PFSK-1 (cell line): ENCODE results near the gene POMC.

Experiments used
- POLR2AphosphoS5 ChIP-seq: IDR thresholded peaks from 2 replicates; pipeline ENCODE4 v1.6.1; 2012; ENCODE audit warnings: low read depth, mild to moderate bottlenecking, control low read depth, low read length, moderate library complexity
- SIN3A ChIP-seq: IDR thresholded peaks from 2 replicates; pipeline ENCODE4 v1.6.1; 2012; ENCODE audit warnings: mild to moderate bottlenecking, low read length, moderate library complexity, borderline replicate concordance; ENCODE audit not compliant: insufficient read depth
- TAF1 ChIP-seq: IDR thresholded peaks from 2 replicates; pipeline ENCODE4 v1.6.1; 2012; ENCODE audit warnings: low read length, control low read depth, borderline replicate concordance; ENCODE audit not compliant: insufficient read depth
- TF ChIP-seq, protein P1 (sequence below), 2 experiments: IDR thresholded peaks; 2 replicates each; pipeline versions ENCODE4 v1.6.1 to v1.8.0; 2011 to 2012; ENCODE audit warnings: low read depth in 2 of 2, low read length in 2 of 2, control low read depth in 1 of 2, inconsistent platforms in 1 of 2, mild to moderate bottlenecking in 1 of 2, moderate library complexity in 1 of 2; ENCODE audit not compliant: insufficient read depth in 1 of 2

GRCh38 chr2:25168256-25169072 is at the start of gene POMC:
- no peak for TF ChIP-seq POLR2AphosphoS5
- no peak for TF ChIP-seq SIN3A
- TF ChIP-seq TAF1: no peak
- TF ChIP-seq, protein P1, sequence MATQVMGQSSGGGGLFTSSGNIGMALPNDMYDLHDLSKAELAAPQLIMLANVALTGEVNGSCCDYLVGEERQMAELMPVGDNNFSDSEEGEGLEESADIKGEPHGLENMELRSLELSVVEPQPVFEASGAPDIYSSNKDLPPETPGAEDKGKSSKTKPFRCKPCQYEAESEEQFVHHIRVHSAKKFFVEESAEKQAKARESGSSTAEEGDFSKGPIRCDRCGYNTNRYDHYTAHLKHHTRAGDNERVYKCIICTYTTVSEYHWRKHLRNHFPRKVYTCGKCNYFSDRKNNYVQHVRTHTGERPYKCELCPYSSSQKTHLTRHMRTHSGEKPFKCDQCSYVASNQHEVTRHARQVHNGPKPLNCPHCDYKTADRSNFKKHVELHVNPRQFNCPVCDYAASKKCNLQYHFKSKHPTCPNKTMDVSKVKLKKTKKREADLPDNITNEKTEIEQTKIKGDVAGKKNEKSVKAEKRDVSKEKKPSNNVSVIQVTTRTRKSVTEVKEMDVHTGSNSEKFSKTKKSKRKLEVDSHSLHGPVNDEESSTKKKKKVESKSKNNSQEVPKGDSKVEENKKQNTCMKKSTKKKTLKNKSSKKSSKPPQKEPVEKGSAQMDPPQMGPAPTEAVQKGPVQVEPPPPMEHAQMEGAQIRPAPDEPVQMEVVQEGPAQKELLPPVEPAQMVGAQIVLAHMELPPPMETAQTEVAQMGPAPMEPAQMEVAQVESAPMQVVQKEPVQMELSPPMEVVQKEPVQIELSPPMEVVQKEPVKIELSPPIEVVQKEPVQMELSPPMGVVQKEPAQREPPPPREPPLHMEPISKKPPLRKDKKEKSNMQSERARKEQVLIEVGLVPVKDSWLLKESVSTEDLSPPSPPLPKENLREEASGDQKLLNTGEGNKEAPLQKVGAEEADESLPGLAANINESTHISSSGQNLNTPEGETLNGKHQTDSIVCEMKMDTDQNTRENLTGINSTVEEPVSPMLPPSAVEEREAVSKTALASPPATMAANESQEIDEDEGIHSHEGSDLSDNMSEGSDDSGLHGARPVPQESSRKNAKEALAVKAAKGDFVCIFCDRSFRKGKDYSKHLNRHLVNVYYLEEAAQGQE (IDR thresholded peaks at IDR 0.05; ENCODE audit: insufficient read depth in 1 of 2, low read depth in 2 of 2, low read length in 2 of 2): no peak
